HepG2 (cell line): ENCODE measurements around the gene MVK.

Source experiments
- ARID5B ChIP-seq: IDR thresholded peaks from 2 replicates; pipeline ENCODE4 v1.4.0; 2020; ENCODE audit warnings: mild to moderate bottlenecking, missing genetic modification reagents
- BRD4 ChIP-seq: sonication (generic); formaldehyde crosslinking; IDR thresholded peaks from 2 replicates; pipeline ENCODE4 v1.4.0; 2020; ENCODE audit warnings: missing genetic modification reagents
- CAMTA2 ChIP-seq: sonication (generic); formaldehyde crosslinking; IDR thresholded peaks from 2 replicates; pipeline ENCODE4 v1.4.0; 2020; ENCODE audit warnings: mild to moderate bottlenecking, missing genetic modification reagents, borderline replicate concordance
- DPF2 ChIP-seq: sonication (generic); formaldehyde crosslinking; IDR thresholded peaks from 2 replicates; pipeline ENCODE4 v1.4.0; 2020; ENCODE audit warnings: mild to moderate bottlenecking, low read depth, missing genetic modification reagents, borderline replicate concordance
- GABPA ChIP-seq, 2 experiments: IDR thresholded peaks; 2 replicates each; pipeline ENCODE4 v1.6.1; 2011 to 2016; ENCODE audit warnings: low read depth in 2 of 2, low read length in 1 of 2, missing biosample characterization in 1 of 2, missing genetic modification characterization in 1 of 2
- MXI1 ChIP-seq: IDR thresholded peaks from 3 replicates; pipeline ENCODE4 v1.6.1; 2012; ENCODE audit warnings: low read depth, low read length, inconsistent platforms, borderline replicate concordance
- POLR2A ChIP-seq, 2 experiments: IDR thresholded peaks; 2 replicates each; pipeline ENCODE4 v1.6.1; 2011; ENCODE audit warnings: low read depth in 2 of 2, low read length in 2 of 2, mild to moderate bottlenecking in 1 of 2, moderate library complexity in 1 of 2; ENCODE audit not compliant: insufficient read depth in 1 of 2
- SCMH1 ChIP-seq: sonication (generic); formaldehyde crosslinking; IDR thresholded peaks from 2 replicates; pipeline ENCODE4 v1.9.0; 2021; ENCODE audit warnings: missing genetic modification reagents, mild to moderate bottlenecking, borderline replicate concordance
- TCF7L2 ChIP-seq: IDR thresholded peaks from 2 replicates; pipeline ENCODE4 v1.6.1; 2011; ENCODE audit warnings: mild to moderate bottlenecking, low read depth, low read length, moderate library complexity
- ZNF234 ChIP-seq: sonication (generic); formaldehyde crosslinking; conservative IDR thresholded peaks from 2 replicates; pipeline ENCODE4 v1.5.1; 2020; ENCODE audit warnings: mild to moderate bottlenecking, missing genetic modification reagents
- ZNF343 ChIP-seq: sonication (generic); formaldehyde crosslinking; IDR thresholded peaks from 2 replicates; pipeline ENCODE4 v1.4.0; 2020; ENCODE audit warnings: mild to moderate bottlenecking, missing genetic modification reagents
- ZZZ3 ChIP-seq: sonication (generic); formaldehyde crosslinking; IDR thresholded peaks from 2 replicates; pipeline ENCODE4 v1.4.0; 2020; ENCODE audit warnings: missing genetic modification reagents, mild to moderate bottlenecking, borderline replicate concordance
- TF ChIP-seq, protein P1 (sequence below): sonication (generic); formaldehyde crosslinking; IDR thresholded peaks from 2 replicates; pipeline ENCODE4 v1.5.0; 2020; ENCODE audit warnings: mild to moderate bottlenecking, missing genetic modification reagents, moderate library complexity

- TF ChIP-seq ARID5B (CRISPR knock-in tag) (no peak), SCMH1 (CRISPR knock-in tag) (no peak), DPF2 (CRISPR knock-in tag) (no peak), ZNF343 (CRISPR knock-in tag) (no peak), TCF7L2 (no peak), ZZZ3 (no peak), POLR2A (IDR thresholded peaks at IDR 0.05; ENCODE audit: insufficient read depth in 1 of 2, low read depth in 2 of 2, low read length in 2 of 2) (no peak), BRD4 (no peak), ZNF234 (no peak), MXI1 (no peak), CAMTA2 (CRISPR knock-in tag) (no peak), GABPA (IDR thresholded peaks at IDR 0.05; ENCODE audit: low read depth, low read length) (no peak), GABPA (CRISPR knock-in tag; IDR thresholded peaks at IDR 0.05; ENCODE audit: low read depth) (no peak)
- TF ChIP-seq, protein P1, sequence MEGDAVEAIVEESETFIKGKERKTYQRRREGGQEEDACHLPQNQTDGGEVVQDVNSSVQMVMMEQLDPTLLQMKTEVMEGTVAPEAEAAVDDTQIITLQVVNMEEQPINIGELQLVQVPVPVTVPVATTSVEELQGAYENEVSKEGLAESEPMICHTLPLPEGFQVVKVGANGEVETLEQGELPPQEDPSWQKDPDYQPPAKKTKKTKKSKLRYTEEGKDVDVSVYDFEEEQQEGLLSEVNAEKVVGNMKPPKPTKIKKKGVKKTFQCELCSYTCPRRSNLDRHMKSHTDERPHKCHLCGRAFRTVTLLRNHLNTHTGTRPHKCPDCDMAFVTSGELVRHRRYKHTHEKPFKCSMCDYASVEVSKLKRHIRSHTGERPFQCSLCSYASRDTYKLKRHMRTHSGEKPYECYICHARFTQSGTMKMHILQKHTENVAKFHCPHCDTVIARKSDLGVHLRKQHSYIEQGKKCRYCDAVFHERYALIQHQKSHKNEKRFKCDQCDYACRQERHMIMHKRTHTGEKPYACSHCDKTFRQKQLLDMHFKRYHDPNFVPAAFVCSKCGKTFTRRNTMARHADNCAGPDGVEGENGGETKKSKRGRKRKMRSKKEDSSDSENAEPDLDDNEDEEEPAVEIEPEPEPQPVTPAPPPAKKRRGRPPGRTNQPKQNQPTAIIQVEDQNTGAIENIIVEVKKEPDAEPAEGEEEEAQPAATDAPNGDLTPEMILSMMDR (CRISPR knock-in tag): no peak
Observed at GRCh38 chr12:109550281-109550680, 23.3 kb upstream of the MVK start.
